Mammary epithelial cell (primary cell): ENCODE results near the gene SLFN12L.

Experiments
- CTCF ChIP-seq, 2 donors: IDR thresholded peaks in 1 of 2; conservative IDR thresholded peaks in 1 of 2; 2 replicates each; pipeline ENCODE4 v1.5.1; 2011 to 2012; ENCODE audit warnings: inconsistent platforms in 2 of 2, low read length in 2 of 2, mild to moderate bottlenecking in 2 of 2, control low read depth in 1 of 2, low read depth in 1 of 2; ENCODE audit not compliant: insufficient read depth in 1 of 2; ENCODE audit errors: extremely low read depth in 1 of 2
- EZH2 ChIP-seq: IDR thresholded peaks from 2 replicates; pipeline ENCODE4 v1.6.1; 2012; ENCODE audit warnings: low read length, inconsistent platforms, borderline replicate concordance

- TF ChIP-seq EZH2: no peak
- no peak for TF ChIP-seq CTCF (conservative IDR thresholded peaks at IDR 0.05 in 1 of 2, IDR thresholded peaks at IDR 0.05 in 1 of 2; ENCODE audit: extremely low read depth in 1 of 2, insufficient read depth in 1 of 2, low read depth in 1 of 2, low read length in 2 of 2)
These were observed 77.1 kb downstream of the SLFN12L start for GRCh38 chr17:35460354-35460851.
